Fibroblast of villous mesenchyme (primary cell): ENCODE results near the gene MAT1A. TPM values are rescaled to one million over a fixed set of nuclear protein-coding genes. Genes with fewer than 3 reads are reported as not detected.

Source experiments
- DNase-seq: peaks from one replicate; pipeline ENCODE4 v3.0.0-alpha.2; 2010; ENCODE audit warnings: low read depth
- H3K4me3 ChIP-seq: 2 replicates; pipeline ENCODE4 v1.5.1; 2011; ENCODE audit warnings: low read depth, mild to moderate bottlenecking, low read length
- total RNA-seq: library from RNA; depleted of rRNA; stranded (reverse); fragments of >200 nt; gene quantifications from 2 replicates; pipeline ENCODE4 v1.2.3, GENCODE V29; 2012
- TF ChIP-seq, protein P1 (sequence below): IDR thresholded peaks from 2 replicates; pipeline ENCODE4 v1.5.1; 2012; ENCODE audit warnings: low read depth, mild to moderate bottlenecking, low read length; ENCODE audit not compliant: insufficient read depth

The MAT1A gene
- total RNA-seq: not detected in 2 replicates

DNA sequence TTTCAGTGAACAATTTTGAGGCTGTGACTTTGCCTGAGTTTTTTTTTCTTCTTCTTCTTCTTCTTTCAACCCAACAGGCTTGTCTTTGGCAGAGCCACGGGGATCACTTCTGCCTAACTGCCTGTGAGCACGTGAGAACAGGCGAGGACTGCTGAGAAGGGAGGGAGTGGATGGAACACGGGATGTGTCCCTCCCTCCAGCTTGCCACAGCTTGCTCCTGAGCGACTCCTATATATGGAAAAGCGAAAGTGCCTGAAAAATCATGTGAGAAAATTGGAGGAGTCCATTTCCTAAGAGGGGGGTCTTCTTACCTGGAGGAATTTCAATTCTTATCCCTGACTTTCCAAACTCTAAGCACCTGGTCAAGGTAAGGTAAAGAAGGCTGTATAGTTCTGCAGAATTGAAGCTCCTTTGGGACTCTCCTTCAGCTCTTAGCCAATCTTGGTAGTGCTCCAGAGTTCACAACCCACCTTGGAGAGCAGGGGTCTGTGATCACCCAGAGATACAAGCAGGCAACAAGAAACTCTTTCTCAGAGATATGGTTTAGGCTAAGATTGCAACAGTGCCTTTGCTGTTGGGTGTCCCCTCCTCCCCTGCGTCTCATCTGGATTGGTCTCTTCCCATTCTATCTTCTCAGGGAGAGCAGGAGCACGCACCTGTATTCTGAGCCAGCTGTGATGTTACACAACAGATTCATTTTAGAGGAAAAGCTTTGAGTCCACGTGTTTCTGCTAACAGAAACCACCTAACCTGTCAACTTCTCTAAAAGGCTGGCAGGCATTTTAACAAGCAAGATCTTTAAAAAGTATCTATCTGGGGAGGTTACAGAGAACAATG lies at the start of gene MAT1A:
TSS of gene MAT1A (minus strand) at position 208 of the 837 bp plus-strand sequence. CDS start 235 bp downstream, outside the sequence.
- peak; percentile 11 for DNase-seq
- TF ChIP-seq, protein P1, sequence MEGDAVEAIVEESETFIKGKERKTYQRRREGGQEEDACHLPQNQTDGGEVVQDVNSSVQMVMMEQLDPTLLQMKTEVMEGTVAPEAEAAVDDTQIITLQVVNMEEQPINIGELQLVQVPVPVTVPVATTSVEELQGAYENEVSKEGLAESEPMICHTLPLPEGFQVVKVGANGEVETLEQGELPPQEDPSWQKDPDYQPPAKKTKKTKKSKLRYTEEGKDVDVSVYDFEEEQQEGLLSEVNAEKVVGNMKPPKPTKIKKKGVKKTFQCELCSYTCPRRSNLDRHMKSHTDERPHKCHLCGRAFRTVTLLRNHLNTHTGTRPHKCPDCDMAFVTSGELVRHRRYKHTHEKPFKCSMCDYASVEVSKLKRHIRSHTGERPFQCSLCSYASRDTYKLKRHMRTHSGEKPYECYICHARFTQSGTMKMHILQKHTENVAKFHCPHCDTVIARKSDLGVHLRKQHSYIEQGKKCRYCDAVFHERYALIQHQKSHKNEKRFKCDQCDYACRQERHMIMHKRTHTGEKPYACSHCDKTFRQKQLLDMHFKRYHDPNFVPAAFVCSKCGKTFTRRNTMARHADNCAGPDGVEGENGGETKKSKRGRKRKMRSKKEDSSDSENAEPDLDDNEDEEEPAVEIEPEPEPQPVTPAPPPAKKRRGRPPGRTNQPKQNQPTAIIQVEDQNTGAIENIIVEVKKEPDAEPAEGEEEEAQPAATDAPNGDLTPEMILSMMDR: no peak
- H3K4me3 ChIP-seq: no peak within 1 kb of the TSS

DNA sequence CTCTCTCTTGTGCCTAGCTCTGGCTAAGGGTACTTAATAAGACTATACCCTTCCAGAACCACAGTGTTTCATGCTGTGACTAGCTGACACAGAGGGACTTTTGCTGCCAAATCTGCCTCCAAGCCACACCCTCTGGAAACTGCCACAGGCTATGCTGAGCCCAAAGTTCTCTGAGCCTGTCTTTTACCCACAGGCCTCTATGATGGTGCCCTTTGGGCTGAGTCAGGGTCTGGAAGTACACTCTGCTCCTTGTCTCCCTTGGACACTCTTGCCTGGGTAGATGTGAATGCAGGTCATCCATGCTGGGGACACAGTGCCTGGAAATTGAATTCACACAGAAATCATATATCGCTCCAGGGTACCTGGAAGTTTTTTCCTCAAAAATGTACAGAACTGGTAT lies 44.5 kb upstream of the MAT1A start:
- H3K4me3 ChIP-seq: no peak overlapping the region
- no peak for DNase-seq
- TF ChIP-seq, protein P1: no peak

DNA sequence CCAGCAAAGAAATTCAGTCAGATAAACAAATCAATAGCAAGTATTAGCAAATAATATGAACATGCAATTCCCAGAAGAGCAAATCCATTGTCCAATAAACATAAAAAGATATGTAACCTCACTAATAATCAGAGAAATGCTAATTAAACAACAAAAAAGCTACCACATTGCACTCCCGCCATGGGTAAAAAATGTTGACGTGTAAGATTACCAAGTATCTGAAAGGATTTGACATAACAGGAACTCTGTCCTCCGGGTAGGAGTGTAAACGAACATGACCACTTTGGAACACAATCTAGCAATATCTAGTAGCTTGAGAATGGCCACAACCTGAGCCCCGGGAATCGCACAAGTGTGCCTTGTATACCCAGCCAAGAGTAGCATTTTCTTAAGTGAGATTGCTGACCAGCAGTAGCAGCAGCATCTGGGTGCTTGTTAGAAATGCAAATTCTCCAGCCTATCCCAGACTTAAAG lies 35.5 kb upstream of the MAT1A start:
- DNase-seq: no peak
- no peak overlapping the region for H3K4me3 ChIP-seq
- TF ChIP-seq, protein P1: no peak

DNA sequence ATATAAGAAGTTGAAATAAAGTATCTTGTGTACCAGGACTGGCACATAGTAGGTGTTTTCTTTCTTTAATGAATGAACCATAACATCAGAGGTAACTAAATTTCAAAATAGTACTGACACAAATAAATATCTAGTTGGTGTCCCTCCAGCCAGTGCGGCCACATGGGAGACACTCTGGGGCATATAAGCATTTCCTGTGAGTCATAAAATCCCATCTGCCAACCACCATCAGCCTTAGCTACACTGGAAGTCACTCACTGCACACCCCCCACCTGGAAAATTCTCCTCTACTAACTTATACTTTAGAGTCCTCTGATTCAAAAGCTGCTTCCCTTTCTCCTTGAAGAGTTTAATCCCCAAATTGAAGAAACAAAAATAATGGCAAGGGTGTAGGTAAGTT lies 34.6 kb upstream of the MAT1A start:
- no peak for DNase-seq
- H3K4me3 ChIP-seq: no peak overlapping the region
- TF ChIP-seq, protein P1: no peak

DNA sequence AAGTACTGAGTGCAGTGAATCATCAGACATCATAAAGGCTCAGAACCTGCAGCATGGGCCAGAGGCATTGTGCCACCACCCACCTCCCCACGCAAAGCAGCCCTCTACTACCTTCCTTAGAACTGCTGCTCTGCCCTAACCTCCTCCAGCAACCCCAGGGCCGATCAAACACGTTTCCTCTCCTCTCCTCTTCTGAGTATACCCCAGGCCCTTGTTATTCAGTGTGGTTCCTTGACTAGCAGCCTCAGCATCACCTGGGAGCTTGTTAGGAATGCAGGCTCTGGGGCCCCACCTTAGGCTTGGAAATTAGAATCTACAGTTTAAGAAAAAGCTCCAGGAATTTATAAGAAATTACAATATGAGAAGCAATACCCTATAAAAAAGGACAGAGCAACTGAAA lies 33.9 kb upstream of the MAT1A start:
- TF ChIP-seq, protein P1: no peak
- no peak overlapping the region for H3K4me3 ChIP-seq
- no peak for DNase-seq

DNA sequence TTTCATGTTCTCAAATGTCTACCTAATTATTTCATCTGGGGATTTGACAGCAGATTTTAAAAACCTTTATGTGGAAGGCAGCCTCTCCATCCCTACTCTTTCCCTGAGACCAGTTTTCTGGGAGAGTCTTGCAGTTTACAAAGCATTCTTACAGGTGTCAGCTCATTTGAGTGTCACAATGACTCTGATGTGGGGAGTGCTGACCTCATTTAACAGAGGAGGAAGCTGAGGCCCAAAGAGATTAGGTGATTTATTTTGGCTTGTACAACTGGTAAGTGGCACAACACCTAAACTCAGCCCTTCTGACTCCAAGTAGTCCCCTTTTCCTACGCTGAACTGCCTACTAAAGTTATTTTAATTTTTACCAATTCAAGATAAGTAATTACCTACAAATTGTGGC lies 33.3 kb upstream of the MAT1A start:
- DNase-seq: no peak
- H3K4me3 ChIP-seq: no peak overlapping the region
- TF ChIP-seq, protein P1: no peak
